HepG2 (cell line): Measurements from ENCODE around the gene LRRN4. TPM values are rescaled to one million over a fixed set of nuclear protein-coding genes. Genes with fewer than 3 reads are reported as not detected.

Experiments used
- ARID2 ChIP-seq: sonication (generic); formaldehyde crosslinking; IDR thresholded peaks from 2 replicates; pipeline ENCODE4 v1.8.1; 2022; ENCODE audit warnings: mild to moderate bottlenecking, missing genetic modification reagents, borderline replicate concordance
- CCAR2 ChIP-seq: fragments of 200-400 bp; formaldehyde crosslinking; optimal IDR thresholded peaks from 2 replicates; pipeline ENCODE3; 2018; ENCODE audit warnings: low read depth, mild to moderate bottlenecking, low read length, moderate library complexity
- HINFP ChIP-seq: sonication (generic); formaldehyde crosslinking; IDR thresholded peaks from 2 replicates; pipeline ENCODE4 v1.4.0; 2020; ENCODE audit warnings: low read depth, mild to moderate bottlenecking, missing genetic modification reagents
- KAT8 ChIP-seq: IDR thresholded peaks from 2 replicates; pipeline ENCODE4 v1.6.1; 2016; ENCODE audit warnings: missing genetic modification reagents, missing compliant biosample characterization
- KLF15 ChIP-seq: sonication (generic); formaldehyde crosslinking; IDR thresholded peaks from 2 replicates; pipeline ENCODE4 v1.8.1; 2023; ENCODE audit warnings: borderline replicate concordance, mild to moderate bottlenecking, inconsistent platforms, missing genetic modification reagents, mixed read lengths
- KLF9 ChIP-seq: IDR thresholded peaks from 2 replicates; pipeline ENCODE4 v1.6.1; 2016; ENCODE audit warnings: low read depth
- KMT2B ChIP-seq: IDR thresholded peaks from 2 replicates; pipeline ENCODE4 v1.6.1; 2016; ENCODE audit warnings: missing genetic modification reagents, missing compliant biosample characterization
- MED13 ChIP-seq: sonication (generic); formaldehyde crosslinking; IDR thresholded peaks from 2 replicates; pipeline ENCODE4 v1.5.0; 2020; ENCODE audit warnings: missing genetic modification reagents
- MTF2 ChIP-seq: sonication (generic); formaldehyde crosslinking; IDR thresholded peaks from 2 replicates; pipeline ENCODE4 v1.5.0; 2020; ENCODE audit warnings: missing genetic modification reagents, borderline replicate concordance
- MXD4 ChIP-seq: IDR thresholded peaks from 2 replicates; pipeline ENCODE4 v1.6.1; 2016; ENCODE audit warnings: mild to moderate bottlenecking, missing biosample characterization, missing genetic modification reagents
- PRDM4 ChIP-seq: sonication (generic); formaldehyde crosslinking; IDR thresholded peaks from 2 replicates; pipeline ENCODE4 v1.9.0; 2021; ENCODE audit warnings: missing genetic modification reagents, borderline replicate concordance
- SMAD1 ChIP-seq: sonication (generic); formaldehyde crosslinking; IDR thresholded peaks from 2 replicates; pipeline ENCODE4 v1.4.0; 2020; ENCODE audit warnings: missing genetic modification reagents, low read depth, mild to moderate bottlenecking, borderline replicate concordance
- ZNF142 ChIP-seq: sonication (generic); formaldehyde crosslinking; IDR thresholded peaks from 2 replicates; pipeline ENCODE4 v1.4.0; 2020; ENCODE audit warnings: missing genetic modification reagents
- ZNF691 ChIP-seq: sonication (generic); formaldehyde crosslinking; IDR thresholded peaks from 2 replicates; pipeline ENCODE4 v1.4.0; 2020; ENCODE audit warnings: missing genetic modification reagents, low read depth, mild to moderate bottlenecking, borderline replicate concordance
- ZNF761 ChIP-seq: sonication (generic); formaldehyde crosslinking; conservative IDR thresholded peaks from 2 replicates; pipeline ENCODE4 v1.4.0; 2020; ENCODE audit warnings: mild to moderate bottlenecking, missing genetic modification reagents
- ZSCAN29 ChIP-seq: sonication (generic); formaldehyde crosslinking; conservative IDR thresholded peaks from 2 replicates; pipeline ENCODE4 v1.4.0; 2020; ENCODE audit warnings: mild to moderate bottlenecking, missing genetic modification reagents
- polyA plus RNA-seq, 8 experiments: library from polyadenylated mRNA; depleted of rRNA in 3 of 8; stranded (reverse) in 7 of 8; unstranded in 1 of 8; fragments of >200 nt; fragmentation: Illumina TruSeq in 4 of 8; extraction: Trizol in 4 of 8; gene quantifications; 2 replicates each; pipeline versions ENCODE4 v1.2.1 to v1.2.3, GENCODE V29; 2011 to 2016; ENCODE audit warnings: low read depth in 4 of 8, missing spikeins in 1 of 8, mixed read lengths in 1 of 8; ENCODE audit not compliant: insufficient read depth in 1 of 8
- total RNA-seq, 5 experiments: library from RNA; depleted of rRNA; stranded (reverse); fragments of >200 nt; fragmentation: Illumina TruSeq; extraction: Trizol; gene quantifications; 2 replicates each; pipeline ENCODE4 v1.2.3, GENCODE V29; 2016; ENCODE audit warnings: low read depth in 1 of 5

Gene LRRN4
- total and polyA plus RNA-seq, 2 of the 13 experiments (the other 11 are each of a cell fraction or from before 2014, with no cell fraction given), result 0.15 to 0.20 TPM

GRCh38 chr20:6103301-6103700 lies 49.4 kb upstream of the LRRN4 start (continued):
- no peak for TF ChIP-seq MED13 (CRISPR knock-in tag)
- TF ChIP-seq MXD4, result no peak
- TF ChIP-seq PRDM4, result no peak
- TF ChIP-seq KLF9, result no peak
- TF ChIP-seq KAT8, result no peak
- no peak for TF ChIP-seq ARID2 (CRISPR knock-in tag)
- no peak for TF ChIP-seq MTF2 (CRISPR knock-in tag)
- TF ChIP-seq ZNF761 (CRISPR knock-in tag), result no peak
- no peak for TF ChIP-seq KLF15 (CRISPR knock-in tag)
- no peak for TF ChIP-seq SMAD1 (CRISPR knock-in tag)
- no peak for TF ChIP-seq CCAR2
- TF ChIP-seq KMT2B (CRISPR knock-in tag), result no peak
- TF ChIP-seq ZNF691 (CRISPR knock-in tag), result no peak
- TF ChIP-seq ZSCAN29 (CRISPR knock-in tag), result no peak
- no peak for TF ChIP-seq ZNF142 (CRISPR knock-in tag)
- no peak for TF ChIP-seq HINFP (CRISPR knock-in tag)
